A673 (cell line): ENCODE data around the gene NDUFA13.
A peak's percentile ranks its signal among the peaks of the same experiment; 100 is the strongest.

Source experiments
- EZH2 ChIP-seq: fragments of 200-600 bp; sonication (generic); IDR thresholded peaks from 2 replicates; pipeline ENCODE4 v1.6.1; 2017; ENCODE audit warnings: borderline replicate concordance, low read depth, mild to moderate bottlenecking, mixed read lengths, antibody characterized with exemption, low read length; ENCODE audit not compliant: poor library complexity, severe bottlenecking
- TF ChIP-seq, protein P1 (sequence below): fragments of 300-800, 200-600 bp; sonication (generic); conservative IDR thresholded peaks from 2 replicates; pipeline ENCODE4 v1.5.1; 2017; ENCODE audit warnings: low read depth, mild to moderate bottlenecking, antibody characterized with exemption, low read length, moderate library complexity, mixed read lengths

GRCh38 chr19:19552798-19553197 is 36.8 kb downstream of the NDUFA13 start:
- TF ChIP-seq, protein P1, sequence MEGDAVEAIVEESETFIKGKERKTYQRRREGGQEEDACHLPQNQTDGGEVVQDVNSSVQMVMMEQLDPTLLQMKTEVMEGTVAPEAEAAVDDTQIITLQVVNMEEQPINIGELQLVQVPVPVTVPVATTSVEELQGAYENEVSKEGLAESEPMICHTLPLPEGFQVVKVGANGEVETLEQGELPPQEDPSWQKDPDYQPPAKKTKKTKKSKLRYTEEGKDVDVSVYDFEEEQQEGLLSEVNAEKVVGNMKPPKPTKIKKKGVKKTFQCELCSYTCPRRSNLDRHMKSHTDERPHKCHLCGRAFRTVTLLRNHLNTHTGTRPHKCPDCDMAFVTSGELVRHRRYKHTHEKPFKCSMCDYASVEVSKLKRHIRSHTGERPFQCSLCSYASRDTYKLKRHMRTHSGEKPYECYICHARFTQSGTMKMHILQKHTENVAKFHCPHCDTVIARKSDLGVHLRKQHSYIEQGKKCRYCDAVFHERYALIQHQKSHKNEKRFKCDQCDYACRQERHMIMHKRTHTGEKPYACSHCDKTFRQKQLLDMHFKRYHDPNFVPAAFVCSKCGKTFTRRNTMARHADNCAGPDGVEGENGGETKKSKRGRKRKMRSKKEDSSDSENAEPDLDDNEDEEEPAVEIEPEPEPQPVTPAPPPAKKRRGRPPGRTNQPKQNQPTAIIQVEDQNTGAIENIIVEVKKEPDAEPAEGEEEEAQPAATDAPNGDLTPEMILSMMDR, result peak; percentile 52; the same call in 1 of the 2 replicates
- no peak for TF ChIP-seq EZH2
